Measurements from ENCODE around the gene C11orf52. TPM values are rescaled to one million over a fixed set of nuclear protein-coding genes. Genes with fewer than 3 reads are reported as not detected.

Gene C11orf52
- total RNA-seq, 1 experiment from 2014 or later: 14.4 TPM

DNA sequence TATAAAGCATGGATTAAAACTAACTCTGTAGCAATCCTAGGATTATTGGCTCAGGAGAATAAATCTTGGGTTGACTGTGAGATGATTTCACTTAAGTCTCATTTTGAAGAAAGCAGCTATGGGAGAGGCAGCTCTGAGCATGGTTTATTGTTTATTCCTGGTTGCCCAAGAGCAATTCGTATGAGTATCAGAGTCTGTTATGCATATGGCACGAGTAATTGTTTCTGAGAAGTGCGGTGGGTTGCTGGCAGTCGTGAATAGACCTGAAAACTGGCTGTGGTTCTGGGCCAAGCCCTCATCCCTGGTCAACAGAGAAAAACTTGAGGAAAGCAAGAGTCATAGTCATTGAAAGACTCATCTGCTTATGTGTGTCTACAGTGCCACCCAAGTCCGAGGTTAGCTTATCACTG is 45.2 kb downstream of the C11orf52 start:
- H3K4me3 ChIP-seq (ENCODE audit: low read depth, low read length): no peak overlapping the region
- no peak overlapping the region for H3K4me3 Mint-ChIP-seq (ENCODE audit: unreplicated experiment)
- ChIA-PET POLR2A (no interaction called here), CTCF (interaction anchor here (0.6 kb wide), 1 partner anchor 21 kb away, joined by 6 read pairs; no protein-coding TSS in a partner anchor)
- peaks cover 13% of the 10 kb centered on the region for H3K4me1 Mint-ChIP-seq (ENCODE audit: low read depth, unreplicated experiment)
- H3K27me3 Mint-ChIP-seq (ENCODE audit: insufficient read depth, unreplicated experiment): no peaks in the 10 kb centered on the region
- no peaks in the 10 kb centered on the region for H3K9me3 Mint-ChIP-seq (ENCODE audit: unreplicated experiment)
- BruUV-seq (replicated peaks): no TSS peak
- H3K27ac Mint-ChIP-seq (ENCODE audit: unreplicated experiment): no peak overlapping the region
- TF ChIP-seq, protein P1, sequence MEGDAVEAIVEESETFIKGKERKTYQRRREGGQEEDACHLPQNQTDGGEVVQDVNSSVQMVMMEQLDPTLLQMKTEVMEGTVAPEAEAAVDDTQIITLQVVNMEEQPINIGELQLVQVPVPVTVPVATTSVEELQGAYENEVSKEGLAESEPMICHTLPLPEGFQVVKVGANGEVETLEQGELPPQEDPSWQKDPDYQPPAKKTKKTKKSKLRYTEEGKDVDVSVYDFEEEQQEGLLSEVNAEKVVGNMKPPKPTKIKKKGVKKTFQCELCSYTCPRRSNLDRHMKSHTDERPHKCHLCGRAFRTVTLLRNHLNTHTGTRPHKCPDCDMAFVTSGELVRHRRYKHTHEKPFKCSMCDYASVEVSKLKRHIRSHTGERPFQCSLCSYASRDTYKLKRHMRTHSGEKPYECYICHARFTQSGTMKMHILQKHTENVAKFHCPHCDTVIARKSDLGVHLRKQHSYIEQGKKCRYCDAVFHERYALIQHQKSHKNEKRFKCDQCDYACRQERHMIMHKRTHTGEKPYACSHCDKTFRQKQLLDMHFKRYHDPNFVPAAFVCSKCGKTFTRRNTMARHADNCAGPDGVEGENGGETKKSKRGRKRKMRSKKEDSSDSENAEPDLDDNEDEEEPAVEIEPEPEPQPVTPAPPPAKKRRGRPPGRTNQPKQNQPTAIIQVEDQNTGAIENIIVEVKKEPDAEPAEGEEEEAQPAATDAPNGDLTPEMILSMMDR (IDR thresholded peaks at IDR 0.05; ENCODE audit: insufficient read depth in 1 of 2, low read depth in 1 of 2, low read length in 1 of 2, severe bottlenecking in 1 of 2, unreplicated experiment in 1 of 2): no peak
- no peaks in the 10 kb centered on the region for H3K36me3 Mint-ChIP-seq (ENCODE audit: insufficient read depth, unreplicated experiment)
- no peak for DNase-seq
- no peaks in the 10 kb centered on the region for H3K4me1 ChIP-seq
- H3K27me3 ChIP-seq (replicated peaks; ENCODE audit: control insufficient read depth, insufficient read depth, low read length): no peaks in the 10 kb centered on the region
- no peaks in the 10 kb centered on the region for H3K36me3 ChIP-seq (ENCODE audit: control insufficient read depth, insufficient read depth, low read length)
- H3K9me3 ChIP-seq: no peaks in the 10 kb centered on the region
- intact Hi-C loops (cut with micrococcal nuclease; ENCODE audit: unreplicated experiment): no loop called here

DNA sequence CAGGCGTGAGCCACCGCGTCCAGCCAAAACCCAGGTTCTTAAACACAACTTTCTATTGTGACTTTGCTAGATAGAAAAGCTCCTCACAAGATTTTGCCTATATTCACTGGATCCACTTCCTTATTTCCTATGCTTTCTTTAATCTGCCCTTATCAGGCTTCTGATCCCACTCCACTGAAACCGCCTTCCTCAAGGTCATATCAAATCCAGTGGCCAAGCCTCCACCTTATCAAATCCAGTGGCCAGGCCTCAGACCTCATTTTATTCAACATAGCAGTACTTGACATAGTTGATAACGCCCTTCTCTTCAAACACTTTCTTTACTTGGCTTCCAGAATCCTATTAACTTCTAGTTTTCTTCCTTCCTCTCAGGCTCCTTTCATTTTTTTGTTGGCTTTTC is 48.0 kb downstream of the C11orf52 start:
- peaks cover 3% of the 10 kb centered on the region for H3K4me1 Mint-ChIP-seq (ENCODE audit: low read depth, unreplicated experiment)
- ChIA-PET CTCF (no interaction called here), POLR2A (no interaction called here)
- TF ChIP-seq, protein P1 (IDR thresholded peaks at IDR 0.05; ENCODE audit: insufficient read depth in 1 of 2, low read depth in 1 of 2, low read length in 1 of 2, severe bottlenecking in 1 of 2, unreplicated experiment in 1 of 2): no peak
- no peaks in the 10 kb centered on the region for H3K4me1 ChIP-seq
- no peak overlapping the region for H3K4me3 ChIP-seq (ENCODE audit: low read depth, low read length)
- intact Hi-C loops (cut with micrococcal nuclease; ENCODE audit: unreplicated experiment): no loop called here
- H3K27me3 Mint-ChIP-seq (ENCODE audit: insufficient read depth, unreplicated experiment): no peaks in the 10 kb centered on the region
- no TSS peak for BruUV-seq (replicated peaks)
- H3K27me3 ChIP-seq (replicated peaks; ENCODE audit: control insufficient read depth, insufficient read depth, low read length): no peaks in the 10 kb centered on the region
- no peaks in the 10 kb centered on the region for H3K9me3 ChIP-seq
- no peak for DNase-seq
- H3K27ac Mint-ChIP-seq (ENCODE audit: unreplicated experiment): no peak overlapping the region
- H3K36me3 ChIP-seq (ENCODE audit: control insufficient read depth, insufficient read depth, low read length): no peaks in the 10 kb centered on the region
- no peak overlapping the region for H3K4me3 Mint-ChIP-seq (ENCODE audit: unreplicated experiment)
- no peaks in the 10 kb centered on the region for H3K9me3 Mint-ChIP-seq (ENCODE audit: unreplicated experiment)
- H3K36me3 Mint-ChIP-seq (ENCODE audit: insufficient read depth, unreplicated experiment): no peaks in the 10 kb centered on the region

DNA sequence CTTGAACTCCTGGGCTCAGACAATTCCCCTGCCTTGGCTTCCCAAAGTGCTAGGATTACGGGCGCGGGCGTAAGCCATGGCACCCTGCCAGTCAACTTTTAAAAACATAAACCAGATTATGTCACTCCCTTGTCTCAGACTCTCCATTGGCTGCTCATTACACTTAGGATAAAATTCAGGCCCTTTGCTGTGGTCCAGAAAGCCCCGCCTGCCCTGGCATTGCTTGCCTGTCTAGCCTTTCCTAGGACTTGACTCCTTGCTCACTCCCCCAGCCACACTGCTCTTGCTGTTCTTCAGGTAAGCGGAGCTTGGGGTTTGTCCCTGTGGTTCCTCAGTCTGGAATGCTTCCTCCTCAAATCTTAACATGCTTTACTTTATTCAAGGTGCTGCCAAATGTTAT is 48.9 kb downstream of the C11orf52 start:
- Histone ChIP-seq H3K4me1 (no peaks in the 10 kb centered on the region), H3K9me3 (no peaks in the 10 kb centered on the region), H3K4me3 (ENCODE audit: low read depth, low read length) (no peak overlapping the region), H3K27me3 (replicated peaks; ENCODE audit: control insufficient read depth, insufficient read depth, low read length) (no peaks in the 10 kb centered on the region), H3K36me3 (ENCODE audit: control insufficient read depth, insufficient read depth, low read length) (no peaks in the 10 kb centered on the region)
- TF ChIP-seq, protein P1 (IDR thresholded peaks at IDR 0.05; ENCODE audit: insufficient read depth in 1 of 2, low read depth in 1 of 2, low read length in 1 of 2, severe bottlenecking in 1 of 2, unreplicated experiment in 1 of 2): no peak
- intact Hi-C loops (cut with micrococcal nuclease; ENCODE audit: unreplicated experiment): no loop called here
- Mint-ChIP-seq H3K27ac (ENCODE audit: unreplicated experiment) (no peak overlapping the region), H3K4me3 (ENCODE audit: unreplicated experiment) (no peak overlapping the region), H3K9me3 (ENCODE audit: unreplicated experiment) (no peaks in the 10 kb centered on the region), H3K4me1 (ENCODE audit: low read depth, unreplicated experiment) (no peaks in the 10 kb centered on the region), H3K36me3 (ENCODE audit: insufficient read depth, unreplicated experiment) (no peaks in the 10 kb centered on the region), H3K27me3 (ENCODE audit: insufficient read depth, unreplicated experiment) (no peaks in the 10 kb centered on the region)
- CTCF ChIA-PET: no interaction called here
- POLR2A ChIA-PET: no interaction called here
- BruUV-seq (replicated peaks): no TSS peak
- no peak for DNase-seq

All from Caco-2 (cell line).